ENCODE measurements around the gene DEPDC7.

DNA sequence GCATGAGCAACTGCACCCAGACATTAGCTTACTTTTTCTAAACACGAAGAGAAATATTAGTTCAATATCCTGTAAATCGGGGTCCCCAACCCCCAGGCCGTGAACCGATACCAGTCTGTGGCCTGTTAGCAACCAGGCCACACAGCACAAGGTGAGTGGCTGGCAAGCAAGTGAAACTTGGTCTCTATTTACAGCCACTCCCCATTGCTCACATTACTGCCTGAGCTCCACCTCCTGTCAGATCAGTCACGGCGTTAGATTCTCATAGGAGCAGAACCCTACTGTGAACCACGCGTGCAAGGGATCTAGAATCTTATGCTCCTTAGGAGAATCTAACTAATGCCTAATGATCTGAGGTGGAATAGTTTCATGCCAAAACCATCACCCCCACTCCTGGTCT lies 27.8 kb upstream of the DEPDC7 start:
- no peak for TF ChIP-seq SMC3 (IDR thresholded peaks at IDR 0.05)
- TF ChIP-seq, protein P1, sequence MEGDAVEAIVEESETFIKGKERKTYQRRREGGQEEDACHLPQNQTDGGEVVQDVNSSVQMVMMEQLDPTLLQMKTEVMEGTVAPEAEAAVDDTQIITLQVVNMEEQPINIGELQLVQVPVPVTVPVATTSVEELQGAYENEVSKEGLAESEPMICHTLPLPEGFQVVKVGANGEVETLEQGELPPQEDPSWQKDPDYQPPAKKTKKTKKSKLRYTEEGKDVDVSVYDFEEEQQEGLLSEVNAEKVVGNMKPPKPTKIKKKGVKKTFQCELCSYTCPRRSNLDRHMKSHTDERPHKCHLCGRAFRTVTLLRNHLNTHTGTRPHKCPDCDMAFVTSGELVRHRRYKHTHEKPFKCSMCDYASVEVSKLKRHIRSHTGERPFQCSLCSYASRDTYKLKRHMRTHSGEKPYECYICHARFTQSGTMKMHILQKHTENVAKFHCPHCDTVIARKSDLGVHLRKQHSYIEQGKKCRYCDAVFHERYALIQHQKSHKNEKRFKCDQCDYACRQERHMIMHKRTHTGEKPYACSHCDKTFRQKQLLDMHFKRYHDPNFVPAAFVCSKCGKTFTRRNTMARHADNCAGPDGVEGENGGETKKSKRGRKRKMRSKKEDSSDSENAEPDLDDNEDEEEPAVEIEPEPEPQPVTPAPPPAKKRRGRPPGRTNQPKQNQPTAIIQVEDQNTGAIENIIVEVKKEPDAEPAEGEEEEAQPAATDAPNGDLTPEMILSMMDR (IDR thresholded peaks at IDR 0.05) = no peak
- no peak for TF ChIP-seq CEBPB (IDR thresholded peaks at IDR 0.05)
- no peak for TF ChIP-seq POLR2A (IDR thresholded peaks at IDR 0.05; ENCODE audit: low read length)
- no peak for TF ChIP-seq CBX2 (IDR thresholded peaks at IDR 0.05; ENCODE audit: borderline replicate concordance, low read depth)
- TF ChIP-seq EP300 (IDR thresholded peaks at IDR 0.05) = no peak
- no peak for TF ChIP-seq MYC (IDR thresholded peaks at IDR 0.05; ENCODE audit: borderline replicate concordance, low read length)
- no peak for TF ChIP-seq RAD21 (conservative IDR thresholded peaks at IDR 0.05 in 1 of 2, IDR thresholded peaks at IDR 0.05 in 1 of 2)
- no peak for TF ChIP-seq JUN (IDR thresholded peaks at IDR 0.05)
